ENCODE measurements around the gene SLC38A6.

DNA sequence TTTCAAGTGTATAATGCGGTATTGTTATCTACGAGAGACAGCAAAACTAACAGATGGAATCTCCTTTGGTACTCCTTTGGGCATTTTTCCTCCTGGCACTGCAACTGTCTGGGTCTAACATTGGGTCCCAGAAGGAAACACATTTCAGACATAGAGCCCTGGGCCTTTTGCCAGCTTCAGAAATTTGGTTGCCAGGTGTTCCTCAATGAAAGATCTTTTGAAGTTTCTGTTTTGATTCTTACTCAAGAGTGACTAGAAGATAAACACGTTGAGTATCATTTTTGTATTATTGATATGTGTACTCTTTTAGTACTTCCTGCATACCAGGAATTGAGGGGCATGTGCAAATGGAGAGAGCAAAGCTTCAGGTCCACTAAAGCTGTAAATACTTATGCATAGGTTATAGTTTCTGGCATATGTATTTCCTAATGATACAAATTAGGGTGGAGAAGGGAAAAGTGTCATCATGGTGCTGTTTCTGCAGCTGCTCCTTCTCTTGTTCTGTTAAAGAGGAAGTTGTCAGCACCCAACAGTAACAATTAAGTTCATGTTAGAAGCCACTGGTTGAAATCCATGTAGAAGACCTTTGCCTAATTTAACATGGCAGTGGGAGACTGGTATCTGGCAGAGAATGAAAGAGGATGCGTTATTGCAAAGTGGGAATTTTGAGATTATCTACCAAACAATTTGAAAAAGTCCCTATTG is 53.5 kb downstream of the SLC38A6 start:
- TF ChIP-seq, protein P1, sequence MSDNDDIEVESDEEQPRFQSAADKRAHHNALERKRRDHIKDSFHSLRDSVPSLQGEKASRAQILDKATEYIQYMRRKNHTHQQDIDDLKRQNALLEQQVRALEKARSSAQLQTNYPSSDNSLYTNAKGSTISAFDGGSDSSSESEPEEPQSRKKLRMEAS (IDR thresholded peaks at IDR 0.05): no peak
- TF ChIP-seq POLR2A (IDR thresholded peaks at IDR 0.05; ENCODE audit: control extremely low read depth in 1 of 2, low read depth in 2 of 2, low read length in 2 of 2) (no peak), EP300 (IDR thresholded peaks at IDR 0.05; ENCODE audit: borderline replicate concordance in 1 of 2, low read depth in 2 of 2, low read length in 2 of 2) (no peak), YY1 (IDR thresholded peaks at IDR 0.05; ENCODE audit: low read depth, low read length) (no peak)
